Nephron progenitor cell (in vitro differentiated cells): Measurements from ENCODE around the gene TRIM59.

Experiments
- DNase-seq: peaks from one replicate; pipeline ENCODE4 v3.0.0; 2021
- H3K27ac Mint-ChIP-seq: 2 replicates; pipeline ENCODE4 v1.8.0; 2021; ENCODE audit warnings: mild to moderate bottlenecking, moderate library complexity, mixed read lengths
- H3K27me3 Mint-ChIP-seq: 2 replicates; pipeline ENCODE4 v1.8.0; 2021; ENCODE audit warnings: mild to moderate bottlenecking, low read depth, mixed read lengths; ENCODE audit not compliant: poor library complexity
- H3K36me3 Mint-ChIP-seq: 2 replicates; pipeline ENCODE4 v1.8.0; 2021; ENCODE audit warnings: low read depth, mixed read lengths
- H3K4me1 Mint-ChIP-seq: 2 replicates; pipeline ENCODE4 v1.8.0; 2021; ENCODE audit warnings: mixed read lengths
- H3K4me3 Mint-ChIP-seq: 2 replicates; pipeline ENCODE4 v1.8.0; 2021; ENCODE audit warnings: mild to moderate bottlenecking, moderate library complexity, mixed read lengths
- H3K9me3 Mint-ChIP-seq: 2 replicates; pipeline ENCODE4 v1.8.0; 2021; ENCODE audit warnings: mild to moderate bottlenecking, moderate library complexity, mixed read lengths
- CTCF ChIP-seq: fragments of 200-600 bp; sonication (generic); IDR thresholded peaks from 2 replicates; pipeline ENCODE4 v1.5.0; 2021; ENCODE audit warnings: antibody characterized with exemption

Gene TRIM59

GRCh38 chr3:160412477-160412876, 37.1 kb downstream of the TRIM59 start:
- no peaks in the 10 kb centered on the region for H3K27me3 Mint-ChIP-seq
- H3K36me3 Mint-ChIP-seq, result peaks cover 75% of the 10 kb centered on the region
- no peaks in the 10 kb centered on the region for H3K9me3 Mint-ChIP-seq
- no peak overlapping the region for H3K4me3 Mint-ChIP-seq
- no peak for TF ChIP-seq CTCF
- no peak for DNase-seq
- H3K4me1 Mint-ChIP-seq, result no peaks in the 10 kb centered on the region
- no peak overlapping the region for H3K27ac Mint-ChIP-seq

GRCh38 chr3:160409812-160410610, 39.6 kb downstream of the TRIM59 start:
- peak overlapping the region; percentile 24 for H3K27ac Mint-ChIP-seq

GRCh38 chr3:160403796-160404470, 45.7 kb downstream of the TRIM59 start:
- Mint-ChIP-seq H3K27ac (peak overlapping the region; percentile 90), H3K36me3 (peaks cover 35% of the 10 kb centered on the region)
- no peak for DNase-seq

More at GRCh38 chr3:160409812-160410610, 39.6 kb downstream of the TRIM59 start:
- Mint-ChIP-seq H3K9me3 (no peaks in the 10 kb centered on the region), H3K36me3 (peaks cover 63% of the 10 kb centered on the region), H3K27me3 (no peaks in the 10 kb centered on the region), H3K4me1 (peaks cover under 1% of the 10 kb centered on the region), H3K4me3 (no peak overlapping the region)
- TF ChIP-seq CTCF, result no peak
- DNase-seq, result no peak

GRCh38 chr3:160403028-160403545, 46.5 kb downstream of the TRIM59 start:
- H3K27ac Mint-ChIP-seq, result peak overlapping the region; percentile 52
- peaks cover 27% of the 10 kb centered on the region for H3K36me3 Mint-ChIP-seq
- peaks cover 4% of the 10 kb centered on the region for H3K27me3 Mint-ChIP-seq
- no peak for TF ChIP-seq CTCF
- H3K9me3 Mint-ChIP-seq, result peaks cover 4% of the 10 kb centered on the region
- peak overlapping the region; percentile 99 for H3K4me3 Mint-ChIP-seq
- no peak for DNase-seq
- H3K4me1 Mint-ChIP-seq, result peaks cover 52% of the 10 kb centered on the region

More at GRCh38 chr3:160403796-160404470, 45.7 kb downstream of the TRIM59 start:
- Mint-ChIP-seq H3K9me3 (peaks cover 4% of the 10 kb centered on the region), H3K4me1 (peaks cover 43% of the 10 kb centered on the region), H3K4me3 (peak overlapping the region; percentile 99), H3K27me3 (peaks cover 4% of the 10 kb centered on the region)
- no peak for TF ChIP-seq CTCF

- Mint-ChIP-seq H3K9me3 (peaks cover 4% of the 10 kb centered on the region), H3K36me3 (peaks cover 22% of the 10 kb centered on the region), H3K27me3 (peaks cover 4% of the 10 kb centered on the region), H3K4me1 (peaks cover 54% of the 10 kb centered on the region), H3K4me3 (peak overlapping the region; percentile 99), H3K27ac (peak overlapping the region; percentile 69)
- no peak for TF ChIP-seq CTCF
- DNase-seq, result no peak
These were observed 47.2 kb downstream of the TRIM59 start for GRCh38 chr3:160402221-160403027.
